Prostate gland (tissue), 2 donors: ENCODE measurements around the gene DMRTB1. TPM values are rescaled to one million over a fixed set of nuclear protein-coding genes. Genes with fewer than 3 reads are reported as not detected.

ENCODE experiments used
- DNase-seq: peaks from one replicate; pipeline ENCODE4 v3.0.0-alpha.2; 2019; ENCODE audit warnings: low spot score
- H3K27ac ChIP-seq, 2 donors: fragments of 200-600 bp; sonication (generic); 2 replicates each; pipeline ENCODE4 v1.5.1; 2017 to 2019
- H3K27me3 ChIP-seq: fragments of 200-600 bp; sonication (generic); replicated peaks from 2 replicates; pipeline ENCODE4 v1.5.1; 2019; ENCODE audit not compliant: insufficient read depth
- H3K36me3 ChIP-seq, 2 donors: fragments of 200-600 bp; sonication (generic); 1 replicate in 1 of 2; 2 replicates in 1 of 2; pipeline versions ENCODE4 v1.5.1 to v1.8.1; 2017 to 2019
- H3K4me1 ChIP-seq: fragments of 200-600 bp; sonication (generic); replicated peaks from 2 replicates; pipeline ENCODE4 v1.5.1; 2019
- H3K4me3 ChIP-seq, 2 donors: fragments of 200-600 bp; sonication (generic); 2 replicates each; pipeline ENCODE4 v1.5.1; 2017 to 2019
- H3K9me3 ChIP-seq: fragments of 200-600 bp; sonication (generic); 2 replicates; pipeline ENCODE4 v1.5.1; 2017
- POLR2A ChIP-seq: fragments of 450-650 bp; IDR thresholded peaks from one replicate; pipeline ENCODE4 v1.6.1; 2016; ENCODE audit warnings: antibody characterized with exemption, mild to moderate bottlenecking
- POLR2AphosphoS5 ChIP-seq: sonication (generic); formaldehyde crosslinking; IDR thresholded peaks from one replicate; pipeline ENCODE4 v1.6.1; 2017; ENCODE audit warnings: antibody characterized with exemption
- WGBS: methylation state at CpG from one replicate; pipeline ENCODE4 v1.1.5; 2018; 5-methylcytosine and 5-hydroxymethylcytosine counted together
- intact Hi-C: fragments of 100-400 bp; cut with DNase I; formaldehyde crosslinking; loops from one replicate; pipeline ENCODE4 v1.14.2; 2022
- total RNA-seq, 2 donors: library from RNA; depleted of rRNA; stranded (reverse); fragments of >200 nt; gene quantifications; one replicate each; pipeline ENCODE4 v1.1.0, GENCODE V29; 2016
- TF ChIP-seq, protein P1 (sequence below), 4 experiments: fragments of 200-600 bp in 2 of 4; fragments of 450-650 bp in 2 of 4; sonication (generic) in 2 of 4; IDR thresholded peaks; 1 replicate in 3 of 4; 2 replicates in 1 of 4; pipeline ENCODE4 v1.5.1; 2016 to 2019; ENCODE audit warnings: antibody characterized with exemption in 4 of 4, mild to moderate bottlenecking in 2 of 4, moderate library complexity in 2 of 4

Gene DMRTB1
- total RNA-seq, 2 donors from 2014 or later: 14.3 TPM; not detected in 1

DNA sequence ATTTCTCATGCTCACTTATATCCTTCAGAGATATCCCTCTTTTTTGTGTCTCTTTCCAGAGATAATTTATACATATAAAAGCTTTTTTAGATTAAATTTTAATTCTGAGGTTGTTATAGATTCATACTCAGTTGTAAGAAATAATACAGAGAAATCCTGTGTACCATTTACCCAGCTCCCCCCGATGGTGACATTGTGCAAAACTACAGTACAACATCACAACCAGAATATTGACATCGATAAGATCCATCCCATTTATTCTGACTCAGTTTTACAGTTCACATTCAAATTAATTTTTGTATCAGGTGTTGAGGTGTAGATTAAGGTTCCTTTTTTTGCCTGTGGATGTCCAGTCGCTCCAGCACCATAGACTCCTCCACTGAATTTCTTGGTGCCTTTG lies 14.3 kb downstream of the DMRTB1 start:
- Histone ChIP-seq H3K27me3 (no peaks in the 10 kb centered on the region), H3K9me3 (no peaks in the 10 kb centered on the region), H3K27ac (no peak overlapping the region), H3K36me3 (no peaks in the 10 kb centered on the region), H3K4me1 (no peaks in the 10 kb centered on the region), H3K4me3 (no peak overlapping the region)
- 87% methylated on average over 3 of the region's 3 CpGs for WGBS
- intact Hi-C loops: no loop called here
- TF ChIP-seq, protein P1, sequence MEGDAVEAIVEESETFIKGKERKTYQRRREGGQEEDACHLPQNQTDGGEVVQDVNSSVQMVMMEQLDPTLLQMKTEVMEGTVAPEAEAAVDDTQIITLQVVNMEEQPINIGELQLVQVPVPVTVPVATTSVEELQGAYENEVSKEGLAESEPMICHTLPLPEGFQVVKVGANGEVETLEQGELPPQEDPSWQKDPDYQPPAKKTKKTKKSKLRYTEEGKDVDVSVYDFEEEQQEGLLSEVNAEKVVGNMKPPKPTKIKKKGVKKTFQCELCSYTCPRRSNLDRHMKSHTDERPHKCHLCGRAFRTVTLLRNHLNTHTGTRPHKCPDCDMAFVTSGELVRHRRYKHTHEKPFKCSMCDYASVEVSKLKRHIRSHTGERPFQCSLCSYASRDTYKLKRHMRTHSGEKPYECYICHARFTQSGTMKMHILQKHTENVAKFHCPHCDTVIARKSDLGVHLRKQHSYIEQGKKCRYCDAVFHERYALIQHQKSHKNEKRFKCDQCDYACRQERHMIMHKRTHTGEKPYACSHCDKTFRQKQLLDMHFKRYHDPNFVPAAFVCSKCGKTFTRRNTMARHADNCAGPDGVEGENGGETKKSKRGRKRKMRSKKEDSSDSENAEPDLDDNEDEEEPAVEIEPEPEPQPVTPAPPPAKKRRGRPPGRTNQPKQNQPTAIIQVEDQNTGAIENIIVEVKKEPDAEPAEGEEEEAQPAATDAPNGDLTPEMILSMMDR (IDR thresholded peaks at IDR 0.05): no peak
- TF ChIP-seq POLR2A (no peak), POLR2AphosphoS5 (no peak)
- DNase-seq: no peak

DNA sequence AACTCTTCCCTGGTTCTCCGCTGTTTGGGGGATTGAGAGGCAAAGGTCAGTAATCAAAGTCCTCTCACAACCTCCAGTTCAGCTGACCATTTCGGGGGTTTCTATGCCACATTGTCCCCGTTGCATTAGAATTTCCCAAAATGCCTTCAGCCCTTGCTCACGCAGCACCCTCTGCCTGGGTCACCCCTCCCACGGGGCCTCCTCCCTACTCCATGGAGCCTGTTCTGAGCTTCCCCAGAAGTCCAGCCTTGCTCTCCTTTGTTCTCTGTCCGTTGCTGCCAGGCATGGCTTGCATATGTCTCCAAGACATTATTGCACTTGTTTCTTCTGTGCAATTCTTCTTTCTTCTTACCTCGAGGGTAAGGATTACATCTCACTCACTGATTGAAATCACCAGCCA lies 16.5 kb downstream of the DMRTB1 start:
- 79% methylated on average over 7 of the region's 7 CpGs for WGBS
- DNase-seq: no peak
- TF ChIP-seq, protein P1 (IDR thresholded peaks at IDR 0.05): no peak
- TF ChIP-seq POLR2A (no peak), POLR2AphosphoS5 (no peak)
- H3K27me3 ChIP-seq: no peaks in the 10 kb centered on the region
- no peaks in the 10 kb centered on the region for H3K4me1 ChIP-seq
- no peak overlapping the region for H3K4me3 ChIP-seq
- H3K9me3 ChIP-seq: no peaks in the 10 kb centered on the region
- H3K36me3 ChIP-seq: no peaks in the 10 kb centered on the region
- H3K27ac ChIP-seq: no peak overlapping the region
- intact Hi-C loops: no loop called here

DNA sequence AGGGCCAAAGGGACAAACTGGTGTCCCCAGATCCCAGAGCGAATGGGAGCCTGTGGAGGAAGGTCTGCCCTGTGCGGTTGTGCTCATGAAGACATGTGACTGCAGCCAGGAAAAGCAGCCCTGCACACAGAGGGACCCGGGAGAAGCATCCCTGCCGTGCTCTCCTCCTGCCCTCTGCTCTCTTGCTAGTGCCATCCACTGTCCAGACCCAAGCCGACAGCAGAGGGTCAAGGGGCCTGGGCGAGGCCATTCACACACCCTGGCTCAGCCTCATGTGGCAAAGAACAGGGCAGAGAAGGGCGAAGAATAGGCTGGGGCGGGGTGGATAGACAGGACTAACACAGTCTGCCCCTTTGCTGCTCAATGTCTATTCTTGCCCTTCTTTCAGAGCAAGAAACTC lies 17.4 kb downstream of the DMRTB1 start:
- 90% methylated on average over 8 of the region's 8 CpGs for WGBS

DNA sequence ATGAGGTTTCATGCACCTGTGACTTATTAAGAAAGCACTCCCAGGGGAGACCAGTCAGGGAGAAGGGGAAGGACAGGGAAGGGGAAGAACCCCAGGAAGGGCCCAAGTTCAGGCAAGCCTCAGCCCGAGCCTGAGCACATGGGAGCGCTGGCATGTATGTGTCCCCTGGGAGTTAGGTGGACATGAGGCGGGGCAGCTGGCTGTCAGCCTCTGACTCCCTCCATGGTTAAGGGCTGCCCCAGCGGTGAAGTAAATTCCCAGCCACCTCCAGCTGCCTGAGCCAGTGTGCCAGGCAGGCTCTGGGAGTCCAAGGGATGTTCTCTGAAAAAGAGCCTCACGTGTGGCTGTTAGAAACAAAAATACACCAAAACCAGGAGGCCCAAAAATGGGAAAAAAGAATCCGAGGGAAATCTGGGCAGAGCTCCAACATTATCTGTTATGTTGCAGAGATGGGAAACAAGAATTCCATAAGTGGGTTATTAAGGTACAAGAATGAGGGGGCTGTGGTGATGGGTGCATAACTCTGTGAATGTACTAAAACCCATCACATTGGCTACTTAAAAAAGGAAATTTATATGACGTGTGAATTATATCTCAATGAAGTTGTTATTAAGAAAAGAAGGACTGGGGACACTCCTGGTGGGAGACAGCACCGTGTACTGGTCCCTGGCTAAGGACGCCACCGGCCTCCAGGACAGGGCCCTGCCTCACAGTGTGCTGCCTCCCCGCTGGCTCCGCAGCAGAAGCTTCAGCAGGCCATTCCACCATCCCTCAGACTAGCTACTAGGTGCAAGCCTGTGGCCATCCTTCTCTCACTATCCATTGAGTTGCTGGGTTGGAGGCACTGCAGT lies 18.7 kb downstream of the DMRTB1 start:
- intact Hi-C loops: no loop called here

More for the DNA sequence above, 17.4 kb downstream of the DMRTB1 start:
- intact Hi-C loops: no loop called here
- no peak overlapping the region for H3K27ac ChIP-seq
- H3K4me3 ChIP-seq: no peak overlapping the region
- no peaks in the 10 kb centered on the region for H3K27me3 ChIP-seq
- no peaks in the 10 kb centered on the region for H3K36me3 ChIP-seq
- H3K4me1 ChIP-seq: no peaks in the 10 kb centered on the region
- DNase-seq: no peak
- no peaks in the 10 kb centered on the region for H3K9me3 ChIP-seq
- no peak for TF ChIP-seq POLR2AphosphoS5
- TF ChIP-seq, protein P1 (IDR thresholded peaks at IDR 0.05): no peak
- TF ChIP-seq POLR2A: no peak

More for the DNA sequence above, 18.7 kb downstream of the DMRTB1 start:
- Histone ChIP-seq H3K36me3 (no peaks in the 10 kb centered on the region), H3K4me1 (no peaks in the 10 kb centered on the region), H3K27me3 (no peaks in the 10 kb centered on the region), H3K4me3 (no peak overlapping the region), H3K9me3 (no peaks in the 10 kb centered on the region), H3K27ac (no peak overlapping the region)
- TF ChIP-seq, protein P1 (IDR thresholded peaks at IDR 0.05): no peak
- TF ChIP-seq POLR2AphosphoS5 (no peak), POLR2A (no peak)
- DNase-seq: no peak
- WGBS: 77% methylated on average over 12 of the region's 12 CpGs
